Umbilical cord (tissue), 2 donors: Measurements from ENCODE around the gene CDK5R1. TPM values are rescaled to one million over a fixed set of nuclear protein-coding genes. Genes with fewer than 3 reads are reported as not detected.
"Not testable (repeated sequence)": the region's sequence is repeated elsewhere in the genome, so short reads cannot be mapped to it uniquely, and the experiment has no call there.

ENCODE experiments used
- DNase-seq: peaks from one replicate; pipeline ENCODE4 v3.0.0-alpha.2; 2015; ENCODE audit warnings: low spot score
- total RNA-seq: library from RNA; depleted of rRNA; stranded (reverse); fragments of >200 nt; gene quantifications from one replicate; pipeline ENCODE4 v1.2.3, GENCODE V29; 2014; ENCODE audit warnings: low replicate concordance; ENCODE audit not compliant: insufficient read depth

Gene CDK5R1
- total RNA-seq: 0.72 TPM

DNA sequence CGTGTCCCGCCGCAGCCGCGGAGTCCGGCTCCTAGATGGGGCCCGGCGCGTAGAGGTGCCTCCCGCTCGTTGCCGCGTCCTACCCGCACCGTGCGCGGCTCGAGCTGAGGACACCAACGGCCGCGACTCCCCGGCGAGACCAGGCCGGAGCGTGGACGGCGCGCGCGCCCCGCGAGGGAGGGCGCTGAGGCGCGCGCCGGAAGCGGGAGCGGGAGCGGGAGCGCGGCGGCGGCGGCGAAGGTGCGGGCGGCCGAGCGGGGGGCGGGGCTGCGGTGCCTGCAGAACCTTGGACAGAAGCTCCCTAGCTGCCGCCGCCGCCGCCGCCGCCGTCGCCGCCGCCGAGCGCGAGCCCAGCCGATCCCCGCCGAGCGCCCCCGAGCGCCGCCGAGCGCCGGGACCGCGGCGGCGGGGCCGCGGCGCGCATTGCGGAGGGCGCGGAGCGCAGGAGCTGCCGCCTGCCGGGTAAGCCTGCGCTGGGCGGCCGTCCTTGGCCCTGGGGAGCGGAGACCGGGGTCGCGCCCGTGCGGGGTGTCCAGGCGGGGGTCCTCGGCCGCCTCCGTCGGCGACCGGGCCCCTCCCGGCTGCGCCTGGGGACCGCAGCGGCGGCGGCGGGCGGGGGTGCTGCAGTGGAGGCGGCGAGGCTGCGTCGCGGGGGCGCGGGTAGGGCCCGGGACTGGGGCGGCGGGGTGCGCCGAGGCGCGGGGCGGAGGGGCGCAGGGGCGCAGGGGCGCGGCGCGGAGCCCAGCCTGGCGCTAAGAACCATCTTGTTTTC lies at the start of gene CDK5R1:
Gene CDK5R1, plus strand, starts transcription at position 293 of the 772 bp plus-strand sequence. CDS start 628 bp downstream, outside the sequence.
- peak; percentile 65 for DNase-seq

DNA sequence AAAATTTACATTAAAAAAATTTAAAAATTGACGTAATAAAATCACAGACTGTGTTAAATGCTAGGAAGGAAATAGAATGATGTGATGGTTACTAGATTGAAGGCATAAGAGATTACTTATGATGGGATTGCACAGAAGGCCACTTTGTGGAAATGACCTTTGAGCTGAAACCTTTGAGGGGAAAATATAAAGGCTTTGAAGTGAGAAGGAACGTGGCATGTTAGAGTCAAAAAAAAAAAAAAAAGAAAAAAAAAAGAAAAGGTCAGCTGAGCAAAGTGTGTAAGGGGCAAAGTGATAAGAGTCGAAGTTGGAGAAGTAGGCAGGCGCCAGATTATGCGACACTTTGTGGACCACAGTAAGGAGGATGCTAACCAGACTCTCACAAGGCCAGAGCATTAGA lies 46.1 kb upstream of the CDK5R1 start:
- no peak for DNase-seq

DNA sequence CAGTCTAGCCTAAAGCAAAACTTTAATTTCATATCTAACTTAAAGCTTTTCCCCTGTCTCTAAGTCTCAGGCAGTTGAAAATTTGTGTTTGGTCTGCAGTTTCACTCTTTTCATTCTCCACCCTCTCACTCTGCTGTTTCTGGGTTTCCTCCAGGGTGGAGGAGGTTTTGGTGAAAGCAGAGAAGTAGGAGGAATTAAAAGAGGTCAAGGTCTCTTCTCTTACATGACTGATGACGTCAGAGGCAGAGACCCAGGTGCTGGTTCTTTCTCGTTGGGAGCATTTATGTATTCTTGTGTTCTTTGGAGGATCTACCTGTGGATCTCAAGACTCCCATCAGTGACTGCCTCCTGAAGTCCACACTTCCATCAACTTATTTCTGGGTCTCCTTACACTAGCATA lies 44.9 kb upstream of the CDK5R1 start:
- DNase-seq: no peak

DNA sequence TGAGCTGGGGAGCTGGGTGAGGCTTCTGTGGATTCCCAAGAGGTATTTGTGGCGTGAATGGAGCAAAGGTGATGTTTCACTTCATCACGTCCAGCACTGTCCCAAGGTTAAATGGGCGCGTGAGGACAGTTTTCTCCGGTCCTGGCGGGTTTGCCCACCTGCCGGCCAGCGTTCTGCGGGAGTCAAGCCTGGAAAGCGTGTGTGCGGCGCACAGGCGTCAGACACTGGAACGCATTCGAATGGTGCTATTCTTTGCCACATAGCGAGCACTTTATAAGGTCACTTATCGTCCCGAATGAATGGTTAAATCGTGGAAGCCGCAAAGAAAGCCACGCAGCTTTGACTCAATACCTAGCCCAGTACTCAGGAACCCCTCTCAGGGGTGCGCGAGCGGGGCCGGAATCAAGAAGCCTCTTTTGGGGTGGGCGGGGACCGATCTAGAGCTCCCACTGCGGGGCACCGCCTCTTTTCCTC lies 42.9 kb upstream of the CDK5R1 start:
- no peak for DNase-seq

DNA sequence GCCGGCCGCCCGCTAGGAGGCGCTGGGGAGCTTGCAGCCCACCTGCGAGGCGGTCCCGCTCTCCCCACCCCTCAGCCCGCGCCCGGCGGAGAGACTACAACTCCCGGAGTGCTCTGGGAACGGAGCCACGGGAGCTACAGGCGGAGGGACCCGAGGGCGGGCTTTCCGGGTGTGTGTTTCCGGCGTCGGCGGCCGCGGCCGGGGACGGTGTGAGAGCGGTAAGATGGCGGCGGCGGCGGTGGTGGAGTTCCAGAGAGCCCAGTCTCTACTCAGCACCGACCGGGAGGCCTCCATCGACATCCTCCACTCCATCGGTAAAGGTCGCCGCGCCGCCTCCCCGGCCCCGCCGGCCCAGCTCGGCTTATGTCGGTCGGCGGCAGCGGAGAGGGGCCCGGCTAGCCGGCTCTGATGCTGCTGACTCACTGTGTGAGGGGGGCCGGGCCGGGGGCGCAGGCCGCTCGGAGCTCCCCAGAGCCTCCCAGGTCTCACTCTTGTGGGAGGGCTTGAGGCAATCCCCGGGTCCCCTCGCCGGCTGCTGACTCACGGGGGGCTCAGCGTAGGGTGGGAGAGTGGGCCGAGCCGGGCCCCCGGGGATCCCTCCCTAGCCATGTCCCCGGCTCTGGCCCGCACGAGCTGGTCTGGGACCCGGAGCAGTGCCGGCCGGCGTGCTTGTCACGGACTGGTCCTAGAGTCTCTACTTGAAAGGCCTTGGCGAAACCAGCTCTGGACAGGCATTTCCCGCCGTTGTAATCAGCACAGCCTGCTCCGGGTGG lies 42.3 kb upstream of the CDK5R1 start, which contains the start of gene PSMD11:
Gene PSMD11, plus strand, starts transcription at position 210 of the 773 bp plus-strand sequence. Its CDS starts 14 bp downstream, at position 224.
- DNase-seq: peak; percentile 98

DNA sequence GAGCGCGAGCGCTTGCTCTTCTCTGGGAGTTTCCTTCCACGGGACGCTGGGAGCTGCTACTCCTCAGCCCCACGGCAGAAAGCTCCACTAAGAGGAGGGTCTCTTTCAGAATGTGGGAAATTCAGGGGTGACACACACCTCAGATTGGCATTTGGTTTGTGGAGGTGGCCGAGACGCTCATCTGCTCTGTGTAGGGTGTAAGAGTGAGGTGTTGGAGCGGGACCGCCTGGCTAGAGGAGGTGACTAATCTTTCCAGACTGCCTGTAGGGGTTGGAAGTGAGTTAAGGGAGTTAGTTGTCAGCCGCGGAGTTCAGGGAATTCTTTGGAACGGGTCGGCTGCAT lies 41.7 kb upstream of the CDK5R1 start:
- peak; percentile 45 for DNase-seq

DNA sequence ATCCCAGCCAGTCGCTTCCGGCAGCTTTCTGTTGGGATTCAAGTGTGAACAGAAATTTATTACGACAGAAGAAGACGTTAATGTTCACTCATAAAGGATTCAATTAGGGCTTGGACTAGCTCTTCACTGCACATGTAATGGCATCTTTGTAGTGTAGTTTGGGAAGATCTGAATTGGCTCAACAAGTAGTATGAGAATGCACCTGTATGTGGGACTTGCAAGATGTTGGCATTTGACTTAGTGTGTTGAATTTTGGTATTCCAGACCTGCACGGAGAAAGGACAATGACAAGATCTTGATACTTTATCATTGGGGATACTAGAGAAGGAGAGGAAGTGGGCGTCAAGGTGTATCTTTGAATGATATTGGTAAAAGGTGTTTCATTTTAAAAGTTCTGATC lies 41.3 kb upstream of the CDK5R1 start:
- peak; percentile 4 for DNase-seq

DNA sequence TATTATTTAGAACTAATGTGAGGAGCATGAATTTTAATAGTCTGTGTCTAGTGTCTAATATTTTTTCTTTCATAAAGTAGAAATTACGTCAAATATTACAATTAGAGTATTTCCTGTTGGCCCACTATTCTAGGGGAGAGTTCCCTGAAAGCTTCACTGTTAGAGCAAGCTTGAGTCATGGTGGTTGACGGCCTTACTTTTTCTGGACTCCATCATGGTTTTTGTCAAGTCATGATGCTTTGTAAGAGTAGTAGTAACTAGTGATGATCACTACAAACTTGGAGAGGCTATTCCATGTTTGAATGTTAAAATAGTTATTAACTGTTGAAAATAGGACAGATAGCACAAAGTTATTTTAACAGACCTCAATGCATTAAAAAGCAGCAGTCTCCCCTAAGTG lies 40.8 kb upstream of the CDK5R1 start:
- no peak for DNase-seq

DNA sequence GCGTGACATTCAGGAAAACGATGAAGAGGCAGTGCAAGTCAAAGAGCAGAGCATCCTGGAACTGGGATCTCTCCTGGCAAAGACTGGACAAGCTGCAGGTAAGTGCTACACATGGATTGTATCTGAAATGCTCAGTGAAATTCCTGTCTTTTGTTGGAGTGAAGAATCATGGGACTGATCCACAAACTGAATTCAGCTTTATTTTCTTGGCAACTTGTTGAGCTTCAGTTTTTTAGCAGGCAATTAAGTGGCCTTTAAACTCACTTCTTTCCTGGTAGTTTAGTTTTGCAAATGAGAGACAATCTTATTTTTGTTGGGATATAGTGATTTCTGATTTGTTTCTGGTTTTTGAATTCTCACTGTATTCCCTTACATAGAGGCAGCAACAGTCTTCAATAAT lies 39.8 kb upstream of the CDK5R1 start:
- DNase-seq: no peak

DNA sequence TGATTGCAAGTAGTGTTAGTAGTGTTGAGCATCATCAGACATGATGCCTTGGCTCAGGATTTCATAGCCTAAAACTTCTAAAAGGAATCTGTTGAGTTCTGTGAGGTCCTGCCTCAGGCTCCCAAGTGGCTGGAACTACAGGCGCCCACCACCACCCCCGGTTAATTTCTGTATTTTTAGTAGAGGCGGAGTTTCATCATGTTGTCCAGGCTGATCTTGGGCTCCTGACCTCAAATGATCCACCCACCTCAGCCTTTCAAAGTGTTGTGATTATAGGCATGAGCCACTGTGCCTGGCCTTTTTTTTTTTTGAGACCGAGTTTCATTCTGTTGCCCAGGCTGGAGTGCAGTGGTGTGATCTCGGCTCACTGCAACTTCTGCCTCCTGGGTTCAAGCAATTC lies 36.8 kb upstream of the CDK5R1 start:
- DNase-seq: no peak

DNA sequence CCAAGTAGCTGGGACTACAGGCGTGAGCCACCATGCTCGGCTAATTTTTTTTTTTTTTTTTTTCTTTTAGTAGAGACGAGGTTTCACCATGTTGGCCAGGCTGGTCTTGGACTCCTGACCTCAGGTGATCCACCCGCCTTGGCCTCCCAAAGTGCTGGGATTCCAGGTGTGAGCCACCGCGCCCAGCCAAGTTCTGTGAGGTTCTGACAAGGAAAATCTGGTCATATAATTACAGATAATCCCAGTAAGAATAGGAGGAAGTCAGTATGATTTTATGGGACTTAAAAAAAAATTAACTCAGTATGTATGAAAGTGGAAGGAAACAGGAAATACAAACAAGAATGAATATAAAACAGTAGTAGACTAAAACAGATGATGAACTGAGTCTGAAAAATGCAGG lies 36.4 kb upstream of the CDK5R1 start:
- not testable (repeated sequence) for DNase-seq

DNA sequence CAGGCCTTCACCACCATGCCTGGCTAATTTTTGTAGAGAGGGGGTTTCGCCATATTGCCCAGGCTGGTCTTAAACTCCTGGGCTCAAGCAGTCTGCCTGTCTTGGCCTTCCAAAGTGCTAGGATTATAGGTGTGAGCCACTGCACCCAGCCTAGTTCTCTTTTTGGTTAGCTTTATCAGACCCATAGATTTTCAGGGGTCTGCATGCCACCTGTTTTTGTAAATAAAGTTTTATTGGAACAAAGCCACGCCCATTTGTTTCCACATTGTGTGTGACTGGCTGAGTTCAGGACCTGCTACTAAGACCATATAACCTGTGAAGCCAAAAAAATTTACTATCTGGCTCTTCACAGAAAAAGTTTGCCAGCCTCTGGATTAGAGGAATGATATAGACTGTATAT lies 34.9 kb upstream of the CDK5R1 start:
- DNase-seq: no peak

DNA sequence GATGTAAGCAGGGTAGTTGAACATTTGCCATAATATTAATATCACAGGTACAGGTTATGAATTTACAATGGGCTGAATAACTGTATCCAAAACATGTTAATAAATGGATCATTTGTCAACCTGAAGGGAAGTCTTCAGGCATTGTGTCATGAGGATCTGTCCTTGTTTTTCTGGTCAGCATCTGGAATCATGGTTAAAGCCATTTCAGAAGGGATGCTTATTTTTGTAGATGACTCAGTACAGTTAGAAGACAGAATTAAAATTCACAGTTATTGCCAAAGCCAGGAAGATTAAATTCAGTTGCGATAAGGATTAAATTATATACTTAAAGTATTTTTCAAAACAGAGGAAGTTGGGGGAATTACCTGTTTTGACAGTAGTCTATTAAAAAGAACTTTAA lies 34.5 kb upstream of the CDK5R1 start:
- no peak for DNase-seq

DNA sequence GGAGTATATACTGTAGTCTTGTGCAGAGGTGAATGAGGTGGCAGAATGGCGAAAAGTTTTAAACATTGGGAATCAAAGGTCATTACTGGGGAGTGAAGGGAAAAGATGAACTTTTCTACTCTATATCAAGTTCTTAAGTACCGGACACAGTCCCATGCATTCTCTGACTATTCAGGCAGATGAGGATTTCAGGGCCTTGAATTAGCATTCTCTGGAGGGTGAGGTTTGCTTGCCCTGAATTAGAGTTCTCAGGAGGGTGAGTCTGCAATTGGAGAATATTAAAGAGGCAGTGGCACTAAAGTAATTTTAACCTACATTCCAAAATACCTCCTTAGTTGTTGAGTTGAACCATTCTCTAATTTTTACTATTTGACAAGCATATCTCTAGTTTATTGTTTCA lies 33.4 kb upstream of the CDK5R1 start:
- no peak for DNase-seq

DNA sequence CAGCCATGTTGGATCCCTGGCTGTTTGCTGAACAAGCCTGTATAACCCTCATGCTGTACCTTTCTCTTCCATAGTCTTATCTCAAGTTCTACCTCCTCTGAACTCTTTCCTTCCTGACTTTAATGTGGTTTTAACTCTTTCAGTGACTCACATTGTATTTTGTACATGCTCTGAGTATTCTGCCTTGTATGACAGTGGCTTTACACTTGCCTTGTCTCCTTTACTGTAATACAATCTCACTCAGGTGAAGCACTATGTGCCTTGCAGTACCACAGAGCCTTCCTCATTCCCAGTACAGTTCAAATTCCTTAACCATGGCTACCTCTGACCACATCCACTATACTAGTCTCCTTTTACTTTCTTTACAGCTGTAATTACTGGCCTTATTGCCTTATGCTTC lies 28.4 kb upstream of the CDK5R1 start:
- DNase-seq: no peak

DNA sequence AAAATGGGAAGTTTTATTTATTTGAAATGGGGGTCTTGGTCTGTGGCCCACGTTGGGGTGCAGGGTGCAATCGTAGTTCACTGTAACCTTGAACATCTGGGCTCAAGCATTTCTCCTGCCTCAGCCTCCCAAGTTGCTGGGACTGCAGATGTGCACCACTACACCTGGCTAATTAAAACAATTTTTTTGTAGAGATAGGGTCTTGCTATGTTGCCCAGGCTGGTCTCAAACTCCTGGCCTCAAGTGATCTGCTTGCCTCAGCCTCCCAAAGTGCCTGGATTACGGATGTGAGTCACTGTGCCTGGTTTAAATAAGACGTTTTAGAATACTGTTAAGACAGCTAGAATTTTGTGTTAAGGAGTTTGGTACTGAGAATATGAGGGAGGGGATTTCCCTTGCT lies 26.7 kb upstream of the CDK5R1 start:
- DNase-seq: no peak

DNA sequence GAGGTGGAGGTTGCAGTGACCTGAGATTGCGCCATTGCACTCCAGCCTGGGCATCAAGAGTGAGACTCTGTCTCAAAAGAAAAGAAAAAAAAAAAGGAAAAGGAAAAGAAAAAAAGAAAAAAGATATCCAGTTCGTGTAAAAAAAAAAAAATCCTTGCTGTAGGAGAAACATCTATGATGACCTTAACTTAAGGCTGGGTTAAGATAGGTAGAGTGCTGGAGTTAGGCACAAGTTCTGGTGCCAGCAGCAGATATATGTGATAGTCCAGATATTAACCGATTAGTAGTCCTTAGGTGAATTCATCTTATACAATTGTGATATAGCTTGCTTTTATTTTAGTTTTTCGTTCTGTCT lies 25.3 kb upstream of the CDK5R1 start:
- no peak for DNase-seq

DNA sequence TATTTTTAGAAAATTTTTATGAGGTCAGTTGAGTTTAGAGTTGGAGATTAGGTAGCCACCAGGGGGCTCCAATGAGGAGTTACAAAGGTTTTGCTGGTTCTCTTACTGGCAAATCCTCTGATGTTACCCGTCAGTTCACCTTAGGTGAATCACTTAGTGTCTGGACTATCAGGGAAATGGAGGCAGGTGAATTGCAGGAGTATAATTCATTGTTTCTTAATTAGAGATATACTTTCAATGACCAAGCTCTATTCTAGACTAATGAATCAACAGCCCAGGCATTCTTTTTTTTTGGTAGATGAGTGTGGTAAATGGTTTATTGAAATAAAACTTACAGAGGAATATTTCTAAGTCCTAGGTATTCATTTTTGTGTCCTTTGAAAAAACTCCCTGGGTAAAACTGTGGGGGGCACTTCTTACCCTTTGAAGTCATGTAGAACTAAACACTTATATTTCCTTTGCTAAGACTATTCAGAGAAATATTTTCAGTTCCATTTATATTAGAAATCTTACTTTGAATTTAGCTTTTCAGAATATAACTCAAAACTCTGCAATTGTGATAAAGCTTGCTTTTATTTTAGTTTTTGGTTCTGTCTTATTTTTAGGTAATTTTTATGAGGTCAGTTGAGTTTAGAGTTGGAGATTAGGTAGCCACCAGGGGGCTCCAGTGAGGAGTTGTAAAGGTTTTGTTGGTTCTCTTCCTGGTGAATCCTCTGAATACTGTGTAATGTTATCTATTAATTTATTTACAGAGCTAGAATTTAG lies 24.8 kb upstream of the CDK5R1 start:
- peak; percentile 27 for DNase-seq

DNA sequence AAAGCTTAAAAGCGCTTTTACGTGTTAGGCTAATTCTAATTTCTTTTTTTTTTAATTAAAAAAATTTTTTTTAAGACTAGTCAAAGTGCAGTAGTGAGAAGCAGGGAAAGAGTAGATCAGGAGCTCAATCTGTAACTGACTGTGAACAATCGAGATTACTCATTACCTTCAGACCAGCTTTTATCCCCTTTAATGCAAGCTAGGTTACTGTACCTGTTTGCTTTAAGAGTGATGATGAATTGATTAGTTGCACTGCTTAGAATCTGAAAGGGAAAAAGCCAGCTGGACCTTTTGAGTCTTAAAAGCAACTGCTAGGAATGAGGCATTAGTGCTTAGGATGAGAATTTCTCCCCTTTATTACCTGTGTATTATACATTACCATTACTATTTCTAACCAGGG lies 23.5 kb upstream of the CDK5R1 start:
- no peak for DNase-seq

DNA sequence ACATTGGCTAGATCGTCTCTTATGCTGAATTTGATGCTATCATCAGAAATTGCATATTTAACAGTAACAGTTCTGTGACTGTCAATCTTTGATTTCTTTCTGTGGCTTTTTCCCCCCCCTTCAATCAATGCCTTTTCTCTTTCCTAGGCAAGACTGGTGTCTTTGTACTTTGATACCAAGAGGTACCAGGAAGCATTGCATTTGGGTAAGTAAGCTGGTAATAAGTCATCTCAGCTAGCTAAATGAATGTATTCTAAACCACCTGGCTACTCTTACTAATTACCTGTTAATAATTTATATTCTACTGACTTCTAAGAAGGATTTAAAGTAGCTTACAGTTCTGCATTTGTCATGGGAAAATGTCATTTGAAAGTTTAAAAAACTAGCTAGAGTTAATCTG lies 22.4 kb upstream of the CDK5R1 start:
- DNase-seq: no peak

DNA sequence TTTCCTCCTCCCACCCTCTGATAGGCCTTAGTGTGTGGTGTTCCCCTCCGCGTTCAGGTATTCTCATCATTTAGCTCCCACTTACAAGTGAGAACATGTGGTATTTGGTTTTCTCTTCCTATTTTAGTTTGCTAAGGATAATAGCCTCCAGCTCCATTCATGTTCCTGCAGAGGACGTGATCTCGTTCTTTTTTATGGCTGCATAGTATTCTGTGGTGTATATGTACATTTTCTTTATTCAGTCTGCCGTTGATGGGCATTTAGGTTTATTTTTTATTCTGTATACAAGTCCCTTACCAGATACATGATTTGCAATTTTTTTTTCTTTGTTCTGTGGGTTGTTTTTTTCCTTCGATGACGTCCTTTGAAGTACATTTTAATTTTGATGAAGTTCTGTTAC lies 18.8 kb upstream of the CDK5R1 start:
- DNase-seq: no peak
